Nephron (organoid): ENCODE data around the gene ARHGEF37.

Experiments used
- H3K27ac Mint-ChIP-seq, 3 experiments: 2 replicates each; pipeline ENCODE4 v1.8.0; 2020; ENCODE audit warnings: mixed read lengths in 3 of 3, mild to moderate bottlenecking in 2 of 3, moderate library complexity in 1 of 3
- H3K27me3 Mint-ChIP-seq: 2 replicates; pipeline ENCODE4 v1.8.0; 2021; ENCODE audit warnings: low read depth, mild to moderate bottlenecking, moderate library complexity, mixed read lengths
- H3K36me3 Mint-ChIP-seq: 2 replicates; pipeline ENCODE4 v1.8.0; 2020; ENCODE audit warnings: low read depth, mixed read lengths
- H3K4me1 Mint-ChIP-seq: 2 replicates; pipeline ENCODE4 v1.8.0; 2020; ENCODE audit warnings: mixed read lengths
- H3K4me3 Mint-ChIP-seq, 3 experiments: 2 replicates each; pipeline ENCODE4 v1.8.0; 2020; ENCODE audit warnings: mild to moderate bottlenecking in 3 of 3, mixed read lengths in 3 of 3, moderate library complexity in 2 of 3
- H3K9me3 Mint-ChIP-seq: 2 replicates; pipeline ENCODE4 v1.8.0; 2020; ENCODE audit warnings: mixed read lengths
- TF ChIP-seq, protein P1 (sequence below), 3 experiments: fragments of 200-600 bp; sonication (generic); IDR thresholded peaks; one replicate each; pipeline ENCODE4 v1.5.0; 2021; ENCODE audit warnings: antibody characterized with exemption in 3 of 3; ENCODE audit not compliant: unreplicated experiment in 3 of 3

Gene ARHGEF37

GRCh38 chr5:149611326-149611725 lies 30.0 kb downstream of the ARHGEF37 start:
- no peak overlapping the region for H3K4me3 Mint-ChIP-seq
- H3K4me1 Mint-ChIP-seq: peaks cover 27% of the 10 kb centered on the region

GRCh38 chr5:149614034-149614907 lies 33.0 kb downstream of the ARHGEF37 start:
- no peak overlapping the region for H3K4me3 Mint-ChIP-seq
- peaks cover 3% of the 10 kb centered on the region for H3K9me3 Mint-ChIP-seq
- H3K36me3 Mint-ChIP-seq: peaks cover 8% of the 10 kb centered on the region
- TF ChIP-seq, protein P1, sequence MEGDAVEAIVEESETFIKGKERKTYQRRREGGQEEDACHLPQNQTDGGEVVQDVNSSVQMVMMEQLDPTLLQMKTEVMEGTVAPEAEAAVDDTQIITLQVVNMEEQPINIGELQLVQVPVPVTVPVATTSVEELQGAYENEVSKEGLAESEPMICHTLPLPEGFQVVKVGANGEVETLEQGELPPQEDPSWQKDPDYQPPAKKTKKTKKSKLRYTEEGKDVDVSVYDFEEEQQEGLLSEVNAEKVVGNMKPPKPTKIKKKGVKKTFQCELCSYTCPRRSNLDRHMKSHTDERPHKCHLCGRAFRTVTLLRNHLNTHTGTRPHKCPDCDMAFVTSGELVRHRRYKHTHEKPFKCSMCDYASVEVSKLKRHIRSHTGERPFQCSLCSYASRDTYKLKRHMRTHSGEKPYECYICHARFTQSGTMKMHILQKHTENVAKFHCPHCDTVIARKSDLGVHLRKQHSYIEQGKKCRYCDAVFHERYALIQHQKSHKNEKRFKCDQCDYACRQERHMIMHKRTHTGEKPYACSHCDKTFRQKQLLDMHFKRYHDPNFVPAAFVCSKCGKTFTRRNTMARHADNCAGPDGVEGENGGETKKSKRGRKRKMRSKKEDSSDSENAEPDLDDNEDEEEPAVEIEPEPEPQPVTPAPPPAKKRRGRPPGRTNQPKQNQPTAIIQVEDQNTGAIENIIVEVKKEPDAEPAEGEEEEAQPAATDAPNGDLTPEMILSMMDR (IDR thresholded peaks at IDR 0.05; ENCODE audit: unreplicated experiment in 3 of 3): no peak
- H3K27ac Mint-ChIP-seq: no peak overlapping the region
- peaks cover 4% of the 10 kb centered on the region for H3K27me3 Mint-ChIP-seq
- peaks cover 27% of the 10 kb centered on the region for H3K4me1 Mint-ChIP-seq

More at GRCh38 chr5:149611326-149611725, 30.0 kb downstream of the ARHGEF37 start:
- Mint-ChIP-seq H3K36me3 (peaks cover 12% of the 10 kb centered on the region), H3K9me3 (peaks cover 3% of the 10 kb centered on the region), H3K27me3 (peaks cover 4% of the 10 kb centered on the region), H3K27ac (peak overlapping the region; percentile 57 to 86 (median 83))
- TF ChIP-seq, protein P1 (IDR thresholded peaks at IDR 0.05; ENCODE audit: unreplicated experiment in 3 of 3): no peak

- Mint-ChIP-seq H3K9me3 (peaks cover under 1% of the 10 kb centered on the region), H3K4me1 (peaks cover 24% of the 10 kb centered on the region), H3K4me3 (no peak overlapping the region), H3K27me3 (peaks cover 4% of the 10 kb centered on the region), H3K27ac (no peak overlapping the region), H3K36me3 (peaks cover 2% of the 10 kb centered on the region)
- TF ChIP-seq, protein P1 (IDR thresholded peaks at IDR 0.05; ENCODE audit: unreplicated experiment in 3 of 3): no peak
Observed at GRCh38 chr5:149615976-149616375, 34.7 kb downstream of the ARHGEF37 start.

- Mint-ChIP-seq H3K27ac (no peak overlapping the region), H3K4me3 (no peak overlapping the region), H3K4me1 (peaks cover 16% of the 10 kb centered on the region), H3K27me3 (peaks cover 4% of the 10 kb centered on the region), H3K36me3 (no peaks in the 10 kb centered on the region), H3K9me3 (no peaks in the 10 kb centered on the region)
- TF ChIP-seq, protein P1 (IDR thresholded peaks at IDR 0.05; ENCODE audit: unreplicated experiment in 3 of 3): no peak
Observed at GRCh38 chr5:149616727-149617285, 35.5 kb downstream of the ARHGEF37 start.

DNA sequence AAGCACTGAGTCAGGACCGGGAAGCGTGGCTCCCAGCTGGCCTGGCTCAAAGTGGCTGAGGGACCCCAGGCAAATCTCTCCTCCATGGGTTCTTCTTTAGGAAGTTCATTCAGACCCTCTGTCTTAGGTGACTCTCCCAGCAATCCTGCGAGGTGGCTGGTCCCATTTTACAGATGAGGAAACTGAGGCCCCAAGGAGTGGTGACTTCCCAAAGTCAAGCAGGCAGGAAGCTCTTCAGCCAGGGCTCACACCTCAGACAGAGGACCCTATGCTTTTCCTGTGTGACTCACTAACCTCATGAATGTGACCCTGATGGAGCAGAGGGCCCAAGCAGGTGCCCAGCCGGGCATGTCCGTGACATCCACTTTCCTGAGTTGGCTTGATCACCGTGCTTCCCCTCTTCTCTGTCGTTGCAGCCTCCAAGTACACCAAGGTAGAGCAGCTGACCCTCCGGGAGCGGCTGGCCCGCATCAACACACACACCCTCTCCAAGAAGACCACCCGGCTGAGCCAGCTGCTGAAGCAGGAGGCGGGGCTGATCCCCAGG lies 36.5 kb downstream of the ARHGEF37 start:
- Mint-ChIP-seq H3K36me3 (no peaks in the 10 kb centered on the region), H3K27ac (no peak overlapping the region), H3K4me1 (peaks cover 16% of the 10 kb centered on the region), H3K4me3 (no peak overlapping the region), H3K27me3 (peaks cover 4% of the 10 kb centered on the region), H3K9me3 (no peaks in the 10 kb centered on the region)
- TF ChIP-seq, protein P1 (IDR thresholded peaks at IDR 0.05; ENCODE audit: unreplicated experiment in 3 of 3): no peak
